HG02970 (cell line): Measurements from ENCODE around the gene ZNF808.
"Not testable (repeated sequence)": the region's sequence is repeated elsewhere in the genome, so short reads cannot be mapped to it uniquely, and the experiment has no call there.

Experiments
- ATAC-seq: cut with Tn5 transposase; IDR thresholded peaks from one replicate; pipeline ENCODE4 v1.9.1; 2021; ENCODE audit warnings: mild to moderate bottlenecking, moderate library complexity, moderate number of reproducible peaks; ENCODE audit not compliant: unreplicated experiment, low FRiP score

Gene ZNF808

GRCh38 chr19:52535771-52536447, 8.4 kb downstream of the ZNF808 start:
- peak; percentile 78 for ATAC-seq

DNA sequence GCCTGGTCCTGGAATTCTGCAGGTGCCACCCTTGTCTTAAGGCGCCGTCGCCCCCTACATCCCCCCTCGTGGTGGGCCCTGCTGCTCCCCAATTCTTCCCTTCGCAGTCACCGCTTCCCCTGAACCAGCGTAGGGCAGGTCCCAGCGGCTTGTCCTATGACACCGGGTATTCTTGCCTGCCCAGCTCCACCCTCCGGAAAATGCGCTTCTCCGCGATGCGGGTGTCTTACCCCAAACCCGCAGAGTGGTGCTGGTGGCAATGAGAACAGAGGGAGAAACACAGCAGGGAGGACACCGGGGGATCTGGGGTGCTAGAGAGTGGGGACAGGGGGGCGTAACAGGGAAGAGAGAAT, 9.0 kb downstream of the ZNF808 start:
- peak; percentile 10 for ATAC-seq

- ATAC-seq: not testable (repeated sequence)
Observed at GRCh38 chr19:52538815-52539214, 11.3 kb downstream of the ZNF808 start.

GRCh38 chr19:52541176-52541575, 13.7 kb downstream of the ZNF808 start:
- ATAC-seq: not testable (repeated sequence)

GRCh38 chr19:52541608-52542007, 14.1 kb downstream of the ZNF808 start:
- no peak for ATAC-seq

DNA sequence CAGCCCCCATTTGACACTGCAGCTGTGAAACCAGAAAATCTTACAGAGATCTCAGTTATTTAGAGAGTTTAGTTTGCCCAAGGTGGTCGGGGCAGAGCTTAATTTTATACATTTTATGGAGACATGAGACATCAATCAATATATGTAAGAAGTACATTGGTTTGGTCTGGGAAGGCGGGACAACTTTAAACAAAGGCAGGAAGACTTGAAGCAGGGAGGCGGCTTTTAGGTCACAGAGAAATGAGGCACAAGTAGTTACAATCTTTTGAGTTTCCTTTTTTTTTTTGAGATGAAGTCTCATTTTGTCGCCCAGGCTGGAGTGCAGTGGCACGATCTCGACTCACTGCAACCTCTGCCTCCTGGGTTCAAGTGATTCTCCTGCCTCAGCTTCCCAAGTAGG, 15.1 kb downstream of the ZNF808 start:
- ATAC-seq: not testable (repeated sequence)

DNA sequence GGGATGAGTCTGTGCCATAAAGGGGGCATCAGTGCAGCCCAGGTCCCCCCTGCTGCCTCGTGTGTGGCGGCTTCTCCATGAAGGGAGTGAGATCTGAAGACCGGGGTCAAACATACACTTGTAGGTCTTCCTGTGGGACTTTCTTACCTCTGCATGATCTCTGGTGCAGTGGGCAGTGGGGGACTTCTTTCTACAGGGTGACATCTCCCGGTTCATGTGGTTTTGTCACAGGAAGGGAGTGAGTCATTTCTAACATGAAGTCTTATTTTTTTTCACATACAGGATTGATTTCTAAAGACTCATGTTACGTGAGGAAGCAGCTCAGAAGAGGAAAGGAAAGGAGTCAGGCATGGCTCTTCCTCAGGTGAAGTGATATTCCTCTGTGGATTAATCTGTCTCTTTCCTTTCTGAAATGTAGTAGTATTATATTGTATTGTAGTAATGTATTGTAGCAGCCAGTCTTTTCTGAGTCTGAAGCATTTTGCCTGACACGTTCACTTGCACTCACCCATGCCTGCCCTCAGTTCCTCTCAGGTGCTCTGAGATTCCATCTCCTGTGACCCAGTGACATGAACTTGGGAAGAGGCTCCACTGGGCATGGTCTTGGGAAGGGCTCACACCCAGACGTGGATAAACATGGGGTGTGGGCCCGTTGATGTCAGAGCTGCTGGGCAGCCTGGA, 15.7 kb downstream of the ZNF808 start:
- no peak for ATAC-seq

DNA sequence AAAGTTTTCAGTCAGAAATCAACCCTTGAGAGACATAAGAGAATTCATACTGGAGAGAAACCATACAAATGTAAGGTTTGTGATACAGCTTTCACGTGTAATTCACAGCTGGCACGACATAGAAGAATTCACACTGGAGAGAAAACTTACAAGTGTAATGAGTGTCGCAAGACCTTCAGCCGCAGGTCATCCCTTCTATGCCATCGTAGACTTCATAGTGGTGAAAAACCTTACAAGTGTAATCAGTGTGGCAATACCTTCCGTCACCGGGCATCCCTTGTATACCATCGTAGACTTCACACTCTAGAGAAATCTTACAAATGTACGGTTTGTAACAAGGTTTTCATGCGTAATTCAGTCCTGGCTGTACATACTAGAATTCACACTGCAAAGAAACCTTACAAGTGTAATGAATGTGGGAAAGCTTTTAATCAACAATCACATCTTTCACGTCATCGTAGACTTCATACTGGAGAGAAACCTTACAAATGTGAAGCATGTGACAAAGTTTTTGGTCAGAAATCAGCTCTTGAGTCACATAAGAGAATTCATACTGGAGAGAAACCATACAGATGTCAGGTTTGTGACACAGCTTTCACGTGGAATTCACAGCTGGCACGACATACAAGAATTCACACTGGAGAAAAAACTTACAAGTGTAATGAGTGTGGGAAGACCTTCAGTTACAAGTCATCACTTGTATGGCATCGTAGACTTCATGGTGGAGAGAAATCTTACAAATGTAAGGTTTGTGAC, 26.9 kb downstream of the ZNF808 start:
- no peak for ATAC-seq

GRCh38 chr19:52557231-52557995, 29.9 kb downstream of the ZNF808 start:
- no peak for ATAC-seq

- not testable (repeated sequence) for ATAC-seq
Observed at GRCh38 chr19:52558732-52559445, 31.4 kb downstream of the ZNF808 start.

- ATAC-seq: not testable (repeated sequence)
Observed at GRCh38 chr19:52561611-52562010, 34.1 kb downstream of the ZNF808 start.

- ATAC-seq: no peak
Observed at GRCh38 chr19:52566121-52566520, 38.7 kb downstream of the ZNF808 start.

GRCh38 chr19:52566588-52566987, 39.1 kb downstream of the ZNF808 start:
- ATAC-seq: no peak

DNA sequence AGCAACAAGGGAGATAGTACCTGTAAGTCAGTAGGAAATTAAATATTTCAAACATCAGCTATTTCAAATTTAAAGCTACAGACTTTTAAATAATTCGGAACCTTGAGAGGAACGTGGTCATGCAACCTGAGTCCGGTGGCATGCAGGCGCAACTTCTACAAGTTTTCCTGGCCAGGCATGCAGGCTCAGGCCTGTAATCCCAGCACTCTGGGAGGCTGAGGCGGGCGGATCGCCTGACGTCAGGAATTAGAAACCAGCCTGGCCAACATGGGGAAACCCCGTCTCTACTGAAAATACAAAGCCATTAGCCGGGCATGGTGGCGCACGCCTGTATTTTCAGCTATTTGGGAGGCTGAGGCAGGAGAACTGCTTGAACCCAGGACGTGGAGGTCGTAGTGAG, 40.5 kb downstream of the ZNF808 start:
- no peak for ATAC-seq

DNA sequence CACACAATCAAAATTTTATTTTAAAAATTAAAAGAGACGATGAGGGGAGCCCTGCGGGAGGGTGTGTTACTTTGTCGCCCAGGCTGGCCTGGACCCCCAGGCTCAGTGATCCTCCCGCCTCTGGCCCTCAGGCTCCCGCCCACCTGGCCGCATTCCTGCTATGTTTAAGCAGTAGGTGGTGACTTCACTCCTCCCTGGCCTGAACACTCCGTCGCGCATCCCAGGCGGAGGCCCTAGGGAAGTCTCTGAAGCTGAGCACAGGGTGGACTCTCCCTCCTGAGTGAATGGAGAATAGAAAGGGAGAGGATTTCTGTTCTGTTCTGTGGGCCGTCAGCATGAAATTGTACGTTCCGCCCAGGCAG, 42.2 kb downstream of the ZNF808 start:
- ATAC-seq: not testable (repeated sequence)

DNA sequence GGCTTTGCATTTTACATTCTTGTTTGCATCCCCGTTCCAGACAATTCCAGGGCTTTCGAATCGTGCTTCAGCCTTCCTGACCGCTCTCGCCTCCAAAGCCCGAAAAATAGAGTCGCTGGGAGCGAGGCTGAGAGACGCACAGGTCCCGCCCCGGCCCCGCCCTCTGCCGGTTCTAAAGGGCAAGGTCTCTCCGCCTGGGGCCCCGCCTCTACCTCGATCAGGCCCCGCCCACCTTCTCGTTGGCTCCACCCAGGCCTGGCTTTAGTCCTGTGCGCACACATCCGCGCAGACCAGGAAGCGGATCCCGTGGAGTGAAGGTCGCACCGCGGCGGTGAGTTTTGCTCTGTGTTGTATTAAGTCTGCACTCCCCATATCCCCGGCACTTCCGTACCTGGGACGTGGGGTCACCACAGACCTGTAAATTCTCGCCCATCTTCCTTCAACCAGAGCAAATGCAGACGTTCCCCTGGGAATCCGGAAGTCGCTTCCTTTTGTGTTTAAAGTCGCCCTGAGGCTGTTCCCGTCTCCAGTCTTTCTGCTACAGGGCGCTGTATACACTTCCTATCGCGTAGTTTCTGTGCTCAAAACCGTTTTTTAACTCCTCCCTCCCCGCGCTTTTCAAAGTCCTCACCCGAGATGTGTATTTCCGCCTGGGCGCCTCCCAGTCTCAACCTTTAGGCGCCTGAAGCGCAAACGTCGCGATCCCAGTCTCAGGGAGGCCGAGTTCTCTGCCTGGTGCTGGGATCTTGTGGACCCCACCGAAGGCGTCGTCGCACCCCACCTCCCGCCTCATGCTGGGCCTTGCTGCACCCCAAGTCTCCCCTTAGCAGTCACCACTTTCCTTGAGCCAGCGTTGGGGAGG, 42.8 kb downstream of the ZNF808 start, which contains the start of gene ZNF701:
Gene ZNF701, plus strand, starts transcription at position 288 of the 862 bp plus-strand sequence. CDS start 3,861 bp downstream, outside the sequence.
- ATAC-seq: peak; percentile 92

DNA sequence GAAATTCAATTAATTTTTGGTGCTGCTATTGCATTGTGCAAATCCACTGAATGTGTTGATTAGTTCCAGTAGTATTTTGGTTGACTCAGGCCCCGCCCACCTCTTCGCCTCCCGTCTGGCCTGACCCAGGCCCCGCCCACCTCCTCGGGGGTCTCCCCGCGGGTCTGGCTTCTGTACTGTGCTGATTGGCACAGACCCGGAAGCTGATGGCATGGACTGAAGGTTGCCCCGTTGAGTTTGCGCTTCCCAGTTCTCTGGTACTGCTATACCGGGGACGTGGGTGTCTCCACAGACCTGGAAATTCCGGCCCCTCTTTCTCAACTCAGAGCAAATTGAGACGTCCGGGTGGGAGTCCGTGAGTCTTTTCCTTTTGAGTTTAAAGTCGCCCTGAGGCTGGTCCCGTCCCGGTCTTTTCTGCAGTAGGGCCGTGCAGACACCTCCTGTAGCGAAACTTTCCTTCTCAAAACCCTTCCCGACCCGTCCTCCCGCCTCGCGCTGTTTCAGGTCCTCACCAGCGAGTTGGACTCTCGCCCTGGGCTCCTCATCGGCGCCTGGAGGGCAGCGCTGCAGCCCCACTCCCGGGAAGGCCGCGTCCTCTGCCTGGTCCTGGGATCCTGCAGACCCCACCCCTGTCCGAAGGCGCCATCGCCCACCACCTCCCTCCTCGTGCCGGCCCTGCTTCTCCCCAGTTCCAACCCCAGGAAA, 57.4 kb downstream of the ZNF808 start:
- no peak for ATAC-seq

GRCh38 chr19:52585604-52586003, 58.1 kb downstream of the ZNF808 start:
- no peak for ATAC-seq

- no peak for ATAC-seq
Observed at GRCh38 chr19:52590728-52591127, 63.3 kb downstream of the ZNF808 start.
